HFFc6 (cell line): ENCODE data around the gene SSR1. TPM values are rescaled to one million over a fixed set of nuclear protein-coding genes. Genes with fewer than 3 reads are reported as not detected.

ENCODE experiments used
- DNase-seq: peaks from one replicate; pipeline ENCODE4 v3.0.0-alpha.2; 2018
- H3K27ac Mint-ChIP-seq: 2 replicates; pipeline ENCODE4 v1.8.0; 2020; ENCODE audit warnings: mild to moderate bottlenecking, mixed read lengths
- H3K27me3 Mint-ChIP-seq: 2 replicates; pipeline ENCODE4 v1.8.0; 2021; ENCODE audit warnings: mild to moderate bottlenecking, moderate library complexity, mixed read lengths; ENCODE audit not compliant: insufficient read depth
- H3K36me3 Mint-ChIP-seq: 2 replicates; pipeline ENCODE4 v1.8.0; 2021; ENCODE audit warnings: low read depth, mixed read lengths
- H3K4me1 Mint-ChIP-seq: 2 replicates; pipeline ENCODE4 v1.8.0; 2020; ENCODE audit warnings: low read depth, mixed read lengths
- H3K4me3 Mint-ChIP-seq: 2 replicates; pipeline ENCODE4 v1.8.0; 2020; ENCODE audit warnings: mild to moderate bottlenecking, moderate library complexity, mixed read lengths
- H3K9me3 Mint-ChIP-seq: 2 replicates; pipeline ENCODE4 v1.8.0; 2020; ENCODE audit warnings: mild to moderate bottlenecking, mixed read lengths
- total RNA-seq, 6 experiments: library from RNA; stranded (reverse); fragmentation: NEBNext Ultra II Directional; extraction: Animal tissue kit (Norgen Biotek cat#: 25700); gene quantifications; 2 replicates in 1 of 6; 3 replicates in 5 of 6; pipeline ENCODE4 v1.2.3, GENCODE V29; 2021
- TF ChIP-seq, protein P1 (sequence below): fragments of 200-600 bp; sonication (generic); IDR thresholded peaks from 2 replicates; pipeline ENCODE4 v1.5.0; 2021; ENCODE audit warnings: antibody characterized with exemption, mild to moderate bottlenecking

SSR1 gene
- total RNA-seq, 6 experiments from 2014 or later: 279 to 334 (median 307) TPM

DNA sequence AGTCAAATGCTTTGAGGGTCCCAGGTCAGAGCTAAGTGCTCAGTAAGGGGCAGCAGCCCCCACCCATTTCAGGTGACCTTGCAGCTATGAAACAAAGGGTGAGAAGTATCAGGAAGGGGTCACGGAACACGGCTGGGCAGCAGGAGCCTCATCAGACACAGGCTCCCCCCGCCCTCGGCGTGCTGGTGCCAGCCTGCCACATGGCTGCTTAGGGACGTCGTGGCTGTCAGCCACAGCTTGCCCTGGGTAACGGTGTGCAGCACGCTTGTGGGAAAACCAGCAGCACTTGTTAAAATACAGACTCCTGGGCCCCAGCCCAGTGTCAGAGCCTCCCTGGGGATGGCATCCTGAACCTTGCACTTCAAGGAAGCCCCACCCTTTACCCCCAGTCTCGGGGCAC lies 39.3 kb downstream of the SSR1 start:
- peaks cover 8% of the 10 kb centered on the region for H3K4me1 Mint-ChIP-seq
- no peak for DNase-seq
- H3K9me3 Mint-ChIP-seq: no peaks in the 10 kb centered on the region
- TF ChIP-seq, protein P1, sequence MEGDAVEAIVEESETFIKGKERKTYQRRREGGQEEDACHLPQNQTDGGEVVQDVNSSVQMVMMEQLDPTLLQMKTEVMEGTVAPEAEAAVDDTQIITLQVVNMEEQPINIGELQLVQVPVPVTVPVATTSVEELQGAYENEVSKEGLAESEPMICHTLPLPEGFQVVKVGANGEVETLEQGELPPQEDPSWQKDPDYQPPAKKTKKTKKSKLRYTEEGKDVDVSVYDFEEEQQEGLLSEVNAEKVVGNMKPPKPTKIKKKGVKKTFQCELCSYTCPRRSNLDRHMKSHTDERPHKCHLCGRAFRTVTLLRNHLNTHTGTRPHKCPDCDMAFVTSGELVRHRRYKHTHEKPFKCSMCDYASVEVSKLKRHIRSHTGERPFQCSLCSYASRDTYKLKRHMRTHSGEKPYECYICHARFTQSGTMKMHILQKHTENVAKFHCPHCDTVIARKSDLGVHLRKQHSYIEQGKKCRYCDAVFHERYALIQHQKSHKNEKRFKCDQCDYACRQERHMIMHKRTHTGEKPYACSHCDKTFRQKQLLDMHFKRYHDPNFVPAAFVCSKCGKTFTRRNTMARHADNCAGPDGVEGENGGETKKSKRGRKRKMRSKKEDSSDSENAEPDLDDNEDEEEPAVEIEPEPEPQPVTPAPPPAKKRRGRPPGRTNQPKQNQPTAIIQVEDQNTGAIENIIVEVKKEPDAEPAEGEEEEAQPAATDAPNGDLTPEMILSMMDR: no peak
- H3K4me3 Mint-ChIP-seq: no peak overlapping the region
- H3K36me3 Mint-ChIP-seq: no peaks in the 10 kb centered on the region
- H3K27ac Mint-ChIP-seq: no peak overlapping the region
- peaks cover 4% of the 10 kb centered on the region; the same call in 1 of the 2 replicates for H3K27me3 Mint-ChIP-seq

DNA sequence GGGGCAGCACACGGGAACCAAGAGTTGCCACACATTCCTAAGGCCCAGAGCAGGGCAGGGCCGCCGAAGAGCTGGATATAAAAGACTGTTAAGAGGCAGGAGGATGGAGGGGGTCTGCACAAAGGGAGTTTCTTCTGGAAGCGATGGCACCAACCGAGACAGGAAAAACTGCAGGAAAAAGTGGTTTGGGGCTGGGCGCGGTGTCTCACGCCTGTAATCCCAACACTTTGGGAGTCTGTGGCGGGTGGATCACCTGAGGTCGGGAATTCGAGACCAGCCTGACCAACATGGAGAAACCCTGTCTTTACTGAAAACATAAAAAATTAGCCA lies 41.8 kb downstream of the SSR1 start:
- Mint-ChIP-seq H3K27ac (no peak overlapping the region), H3K4me3 (no peak overlapping the region), H3K27me3 (peaks cover 7% of the 10 kb centered on the region), H3K36me3 (no peaks in the 10 kb centered on the region; the same call in 1 of the 2 replicates), H3K9me3 (peaks cover 2% of the 10 kb centered on the region; the same call in 1 of the 2 replicates), H3K4me1 (peaks cover 26% of the 10 kb centered on the region)
- TF ChIP-seq, protein P1: no peak
- no peak for DNase-seq

DNA sequence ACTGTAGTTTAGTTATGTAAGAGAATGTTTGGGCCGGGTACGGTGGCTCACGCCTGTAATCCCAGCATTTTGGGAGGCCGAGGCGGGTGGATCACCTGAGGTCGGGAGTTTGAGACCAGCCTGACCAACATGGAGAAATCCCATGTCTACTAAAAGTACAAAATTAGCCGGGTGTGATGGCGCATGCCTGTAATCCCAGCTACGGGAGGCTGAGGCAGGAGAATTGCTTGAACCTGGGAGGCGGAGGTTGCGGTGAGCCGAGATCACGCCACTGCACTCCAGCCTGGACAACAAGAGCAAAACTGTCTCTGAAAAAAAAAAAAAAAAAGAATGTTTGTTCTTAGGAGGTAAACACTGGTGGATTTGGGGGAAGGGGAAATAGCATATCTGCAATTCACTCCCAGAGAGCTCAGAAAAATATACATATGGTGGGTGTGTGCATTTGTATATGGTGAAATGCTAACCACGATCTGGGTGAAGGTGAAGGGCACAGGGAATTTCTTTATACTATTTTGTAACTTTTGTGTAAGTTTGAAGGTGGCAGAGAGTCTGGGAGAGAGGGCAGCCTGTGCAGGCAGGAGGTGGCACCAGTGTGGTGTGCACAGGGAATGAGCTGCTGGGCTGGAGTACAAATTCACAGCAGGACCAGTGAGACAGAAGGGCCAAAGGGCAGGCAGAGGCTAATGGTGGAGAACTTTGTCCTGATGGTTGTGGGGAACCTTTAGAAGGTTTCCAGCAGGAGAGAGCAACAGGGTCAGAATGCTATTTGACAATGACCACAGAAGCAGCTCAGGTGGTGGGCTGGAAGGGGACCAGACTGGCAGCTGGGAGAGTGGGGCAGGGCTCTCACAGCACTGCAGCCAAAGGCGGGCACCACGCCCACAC lies 42.4 kb downstream of the SSR1 start:
- Mint-ChIP-seq H3K27ac (no peak overlapping the region), H3K4me3 (no peak overlapping the region), H3K9me3 (peaks cover 5% of the 10 kb centered on the region; the same call in 1 of the 2 replicates), H3K36me3 (no peaks in the 10 kb centered on the region; the same call in 1 of the 2 replicates), H3K4me1 (peaks cover 19% of the 10 kb centered on the region), H3K27me3 (peaks cover 7% of the 10 kb centered on the region)
- TF ChIP-seq, protein P1: no peak
- no peak for DNase-seq

DNA sequence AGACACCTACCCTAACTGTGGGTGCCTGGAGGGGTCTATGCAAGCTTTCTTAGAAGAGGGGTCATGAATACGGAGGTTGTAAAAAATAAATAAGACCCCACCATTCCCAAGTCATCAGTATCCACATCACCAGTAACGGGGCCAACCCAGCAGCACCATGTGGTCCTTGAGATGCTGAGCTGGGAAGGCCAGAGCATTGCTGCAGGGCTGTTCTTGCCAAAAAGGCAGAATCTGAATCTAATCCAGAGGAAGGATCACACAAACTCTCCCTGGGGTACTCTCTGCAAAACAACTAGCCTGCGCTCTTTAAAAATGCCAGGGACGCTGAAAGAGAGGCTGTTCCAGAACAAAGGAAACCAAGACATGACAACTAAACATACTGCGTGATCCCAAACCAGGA lies 43.2 kb downstream of the SSR1 start:
- H3K9me3 Mint-ChIP-seq: peaks cover 5% of the 10 kb centered on the region; the same call in 1 of the 2 replicates
- H3K4me1 Mint-ChIP-seq: peaks cover 18% of the 10 kb centered on the region
- no peak for DNase-seq
- no peak overlapping the region for H3K4me3 Mint-ChIP-seq
- no peaks in the 10 kb centered on the region; the same call in 1 of the 2 replicates for H3K36me3 Mint-ChIP-seq
- H3K27me3 Mint-ChIP-seq: peaks cover 7% of the 10 kb centered on the region
- TF ChIP-seq, protein P1: no peak
- no peak overlapping the region for H3K27ac Mint-ChIP-seq

DNA sequence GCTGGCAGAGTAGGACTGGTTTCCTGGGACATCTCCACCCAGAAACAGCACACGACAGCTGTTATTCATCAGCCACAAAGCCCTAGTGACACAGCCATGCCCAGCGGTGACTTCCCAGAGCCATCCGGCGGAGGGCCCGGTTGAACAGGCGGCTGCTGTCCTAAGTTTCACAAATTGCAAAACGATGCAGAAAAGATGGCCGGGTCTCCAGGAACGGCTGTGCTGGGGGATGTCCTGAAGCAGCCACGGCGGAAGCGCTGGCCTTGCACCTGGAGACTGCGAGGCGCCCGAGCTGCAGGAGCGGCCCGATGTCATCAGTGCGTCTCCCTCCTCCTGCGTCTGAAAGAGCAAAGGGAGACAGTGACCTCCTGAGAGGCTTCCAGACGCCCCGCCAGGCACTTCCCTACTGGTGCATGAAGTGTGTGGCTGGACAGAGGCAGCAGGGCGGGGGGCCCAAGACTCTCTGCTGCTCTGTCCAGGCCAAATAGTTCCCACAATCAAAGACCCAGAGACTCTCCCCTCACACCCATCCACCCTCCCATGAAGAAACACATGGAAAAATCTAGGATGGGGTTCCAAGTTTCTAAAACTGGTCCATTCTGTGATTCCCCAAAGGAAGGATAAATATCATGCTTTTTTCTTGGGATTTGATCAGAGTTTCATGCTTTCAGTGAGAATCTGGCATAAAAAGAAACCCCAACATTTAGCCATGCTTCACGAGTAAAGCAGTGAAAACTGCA lies 44.0 kb downstream of the SSR1 start:
- DNase-seq: no peak
- H3K27me3 Mint-ChIP-seq: peaks cover 7% of the 10 kb centered on the region
- H3K9me3 Mint-ChIP-seq: peaks cover 5% of the 10 kb centered on the region; the same call in 1 of the 2 replicates
- H3K4me1 Mint-ChIP-seq: peaks cover 18% of the 10 kb centered on the region
- no peaks in the 10 kb centered on the region; the same call in 1 of the 2 replicates for H3K36me3 Mint-ChIP-seq
- TF ChIP-seq, protein P1: no peak
- H3K27ac Mint-ChIP-seq: no peak overlapping the region
- H3K4me3 Mint-ChIP-seq: no peak overlapping the region
